K562 (cell line): ENCODE data around the gene WDR46. TPM values are rescaled to one million over a fixed set of nuclear protein-coding genes. Genes with fewer than 3 reads are reported as not detected.

ENCODE experiments used
- ATAC-seq: fragments of 200-7000 bp; cut with Tn5 transposase; 3 replicates; pipeline ENCODE4 v1.9.1; 2020; ENCODE audit warnings: moderate library complexity
- BruUV-seq: library from RNA; stranded (reverse); fragments of 400-500 nt; replicated peaks from 2 replicates; lab custom pipeline; 2021; lab: Mats Ljungman, UMichigan
- CTCF ChIA-PET: fragments of 300-600 bp; formaldehyde crosslinking; extraction: SDS; loops from one replicate; lab custom pipeline; 2021; ENCODE audit warnings: low intra/inter-chr PET ratio; lab: Yijun Ruan, JAX
- POLR2A ChIA-PET: fragments of 300-600, 350-650 bp; sonication (Branson Sonifier 250); formaldehyde crosslinking; extraction: SDS; loops from one replicate; lab custom pipeline; 2021; ENCODE audit warnings: antibody characterized with exemption, inconsistent platforms; lab: Yijun Ruan, JAX
- DNase-seq, 4 experiments: peaks; one replicate each; pipeline versions ENCODE4 v3.0.0 to v3.0.0-alpha.2; 2011 to 2018; ENCODE audit warnings: low spot score in 3 of 4, mixed read lengths in 3 of 4; ENCODE audit errors: extremely low read depth in 1 of 4
- FAIRE-seq: peaks from 2 replicates; lab custom pipeline; 2011; peaks lifted over from hg19 to GRCh38; lab: Jason Lieb, UNC
- H2AFZ ChIP-seq: 2 replicates; pipeline ENCODE4 v1.6.0; 2011; ENCODE audit warnings: low read depth, low read length, control low read depth, inconsistent platforms
- H3K27ac ChIP-seq: fragments of 200-600 bp; 3 replicates; pipeline ENCODE4 v1.8.0; 2011; ENCODE audit warnings: low read depth, mild to moderate bottlenecking, control low read depth, inconsistent platforms, low read length, moderate library complexity, mixed read lengths; ENCODE audit errors: extremely low read depth
- H3K27me3 ChIP-seq, 2 experiments: fragments of 300-600 bp in 1 of 2; 2 replicates in 1 of 2; 3 replicates in 1 of 2; pipeline versions ENCODE4 v1.6.0 to v1.8.0; 2011; ENCODE audit warnings: inconsistent platforms in 2 of 2, low read length in 2 of 2, mild to moderate bottlenecking in 1 of 2, mixed read lengths in 1 of 2, moderate library complexity in 1 of 2; ENCODE audit not compliant: control insufficient read depth in 2 of 2, insufficient read depth in 2 of 2
- H3K36me3 ChIP-seq: fragments of 300-600 bp; 3 replicates; pipeline ENCODE4 v1.8.0; 2011; ENCODE audit warnings: mild to moderate bottlenecking, low read length, inconsistent platforms; ENCODE audit not compliant: control insufficient read depth, insufficient read depth
- H3K4me1 ChIP-seq, 2 experiments: fragments of 200-600 bp in 1 of 2; replicated peaks in 1 of 2; 2 replicates in 1 of 2; 3 replicates in 1 of 2; pipeline versions ENCODE4 v1.5.1 to v1.8.0; 2011; ENCODE audit warnings: inconsistent platforms in 2 of 2, low read length in 2 of 2, mild to moderate bottlenecking in 1 of 2, mixed read lengths in 1 of 2, moderate library complexity in 1 of 2; ENCODE audit not compliant: control insufficient read depth in 2 of 2, insufficient read depth in 2 of 2
- H3K4me2 ChIP-seq: 2 replicates; pipeline ENCODE4 v1.6.1; 2011; ENCODE audit warnings: low read length, control low read depth, inconsistent platforms, mixed read lengths; ENCODE audit not compliant: insufficient read depth
- H3K4me3 ChIP-seq: fragments of 200-600 bp; sonication (generic), shearing (Covaris generic); 2 replicates; pipeline ENCODE4 v1.5.1; 2016; ENCODE audit warnings: control low read depth, inconsistent platforms
- H3K79me2 ChIP-seq: fragments of 200-600 bp; 3 replicates; pipeline ENCODE4 v1.8.0; 2011; ENCODE audit warnings: low read length, inconsistent platforms; ENCODE audit not compliant: control insufficient read depth, insufficient read depth
- H3K9ac ChIP-seq, 2 experiments: 2 replicates each; pipeline versions ENCODE4 v1.6.0 to v1.6.1; 2011; ENCODE audit warnings: low read depth in 2 of 2, low read length in 2 of 2, control low read depth in 1 of 2, inconsistent platforms in 1 of 2, mild to moderate bottlenecking in 1 of 2, mixed read lengths in 1 of 2; ENCODE audit not compliant: insufficient read depth in 1 of 2
- H3K9me1 ChIP-seq: one replicate; pipeline ENCODE4 v1.6.0; 2011; ENCODE audit warnings: inconsistent platforms, mild to moderate bottlenecking, low read length, moderate library complexity; ENCODE audit not compliant: control insufficient read depth, insufficient read depth
- H3K9me3 ChIP-seq: replicated peaks from 2 replicates; pipeline ENCODE4 v1.5.1; 2011; ENCODE audit warnings: low read depth, low read length, inconsistent platforms; ENCODE audit not compliant: control insufficient read depth, insufficient read depth
- H4K20me1 ChIP-seq: replicated peaks from 2 replicates; pipeline ENCODE4 v1.6.1; 2011; ENCODE audit warnings: low read length, inconsistent platforms, mixed read lengths; ENCODE audit not compliant: control insufficient read depth, insufficient read depth
- ARID2 ChIP-seq: fragments of 450-650 bp; IDR thresholded peaks from 2 replicates; pipeline ENCODE4 v1.6.1; 2017; ENCODE audit warnings: antibody characterized with exemption, mild to moderate bottlenecking
- ASH1L ChIP-seq: fragments of 450-650 bp; IDR thresholded peaks from 2 replicates; pipeline ENCODE4 v1.6.1; 2018; ENCODE audit warnings: borderline replicate concordance, mild to moderate bottlenecking, low read depth; ENCODE audit not compliant: partially characterized antibody
- CAMTA2 ChIP-seq: fragments of 250-450 bp; sonication (Bioruptor Pico); conservative IDR thresholded peaks from 2 replicates; pipeline ENCODE4 v1.5.1; 2022
- CHD1 ChIP-seq: fragments of 200-600 bp; sonication (generic); IDR thresholded peaks from one replicate; pipeline ENCODE4 v1.6.1; 2012; ENCODE audit warnings: mild to moderate bottlenecking, moderate library complexity, low read length, inconsistent platforms
- GABPA ChIP-seq: fragments of 200-800 bp; sonication (Bioruptor generic); conservative IDR thresholded peaks from 2 replicates; pipeline ENCODE4 v1.6.1; 2016; ENCODE audit warnings: low read depth, missing genetic modification characterization, missing compliant biosample characterization
- GTF2E2 ChIP-seq: fragments of 200-800 bp; sonication (Bioruptor generic); IDR thresholded peaks from 2 replicates; pipeline ENCODE4 v1.6.1; 2016; ENCODE audit warnings: missing genetic modification characterization, missing compliant biosample characterization
- POLR2A ChIP-seq: fragments of 450-650 bp; conservative IDR thresholded peaks from 2 replicates; pipeline ENCODE4 v1.6.1; 2016
- POLR2H ChIP-seq: IDR thresholded peaks from 2 replicates; pipeline ENCODE4 v1.6.1; 2016; ENCODE audit warnings: missing genetic modification characterization, low read depth, mild to moderate bottlenecking, control low read depth, missing compliant biosample characterization, moderate library complexity
- RBBP5 ChIP-seq: fragments of 200-600 bp; sonication (generic); IDR thresholded peaks from 2 replicates; pipeline ENCODE4 v1.6.1; 2012; ENCODE audit warnings: borderline replicate concordance, mild to moderate bottlenecking, low read length, control low read depth, inconsistent platforms; ENCODE audit not compliant: insufficient read depth, poor library complexity, severe bottlenecking
- STAT5A ChIP-seq: IDR thresholded peaks from 2 replicates; pipeline ENCODE4 v1.6.1; 2012; ENCODE audit warnings: low read length, inconsistent platforms, borderline replicate concordance
- STAT5B ChIP-seq: fragments of 250-450 bp; sonication (Bioruptor Pico); IDR thresholded peaks from 2 replicates; pipeline ENCODE4 v1.8.0; 2021; ENCODE audit warnings: mild to moderate bottlenecking, inconsistent platforms
- WGBS: fragments of 100-300 bp; shearing (Covaris generic); methylation state at CpG from one replicate; pipeline ENCODE4 v1.1.6; 2016; ENCODE audit warnings: low coverage, mixed read lengths; ENCODE audit not compliant: insufficient coverage; ENCODE audit errors: missing lambda C conversion rate; 5-methylcytosine and 5-hydroxymethylcytosine counted together
- in situ Hi-C: fragments of 300-500 bp; cut with MboI; formaldehyde crosslinking; loops from 4 replicates; pipeline ENCODE4 v1.15.0; 2018; ENCODE audit warnings: inconsistent platforms, mixed read lengths
- intact Hi-C: fragments of 100-400 bp; cut with micrococcal nuclease; formaldehyde crosslinking; loops from 2 replicates; pipeline ENCODE4 v1.14.2; 2022
- polyA plus RNA-seq, 8 experiments: library from polyadenylated mRNA; depleted of rRNA in 4 of 8; stranded (reverse) in 5 of 8; unstranded in 3 of 8; fragments of >200 nt; fragmentation: Nextera tagmentation in 2 of 8; fragmentation: Illumina TruSeq in 1 of 8; extraction: Ambion mirVana in 2 of 8; extraction: Trizol in 1 of 8; gene quantifications; 2 replicates each; pipeline versions ENCODE4 v1.2.1 to v1.2.3, GENCODE V29; 2011 to 2014; ENCODE audit warnings: inconsistent platforms in 1 of 8, missing spikeins in 1 of 8
- total RNA-seq, 7 experiments: library from RNA; depleted of rRNA in 6 of 7; stranded (reverse); fragments of >200 nt in 6 of 7; fragmentation: Illumina TruSeq in 2 of 7; extraction: Trizol in 2 of 7; gene quantifications; 2 replicates each; pipeline versions ENCODE4 v1.2.1 to v1.2.3, GENCODE V29; 2011 to 2021; ENCODE audit warnings: low replicate concordance in 1 of 7
- TF ChIP-seq, protein P1 (sequence below): fragments of 450-650 bp; IDR thresholded peaks from 2 replicates; pipeline ENCODE4 v1.6.1; 2016; ENCODE audit warnings: antibody characterized with exemption
- TF ChIP-seq, protein P2 (sequence below): sonication (generic); IDR thresholded peaks from 2 replicates; pipeline ENCODE4 v1.6.1; 2016
- TF ChIP-seq, protein P3 (sequence below): fragments of 250-450 bp; sonication (Bioruptor Pico); IDR thresholded peaks from 2 replicates; pipeline ENCODE4 v1.4.0; 2020; ENCODE audit warnings: mild to moderate bottlenecking, moderate library complexity, borderline replicate concordance
- TF ChIP-seq, protein P4 (sequence below): sonication (generic); formaldehyde crosslinking; IDR thresholded peaks from 2 replicates; pipeline ENCODE4 v1.8.0; 2022; ENCODE audit warnings: mild to moderate bottlenecking, low read depth, missing genetic modification reagents

Gene WDR46
- total and polyA plus RNA-seq, 9 of the 15 experiments (the other 6 are each of a cell fraction or from before 2014, with no cell fraction given): 8.9 to 146 (median 93.1) TPM

DNA sequence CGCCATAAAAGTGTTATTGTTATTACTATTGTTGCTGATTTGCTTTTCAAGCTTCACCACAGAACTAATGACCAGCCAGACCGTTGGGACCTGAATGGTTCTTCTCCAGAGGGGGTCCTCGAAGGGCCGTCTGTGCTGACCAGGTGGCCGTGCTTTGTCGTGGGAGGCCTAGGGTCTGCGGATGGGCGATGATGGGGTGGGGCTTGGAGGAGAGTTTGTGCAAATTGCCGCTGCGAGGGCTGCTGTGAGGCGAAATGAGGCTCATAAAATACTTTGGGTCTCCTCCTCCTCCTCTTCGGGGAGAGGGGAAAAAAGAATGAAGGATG lies 34.5 kb upstream of the WDR46 start (continued):
- TF ChIP-seq ARID2: 0 out of 2 replicates have a peak, but pooled peaks have one; percentile 47
- TF ChIP-seq, protein P1, sequence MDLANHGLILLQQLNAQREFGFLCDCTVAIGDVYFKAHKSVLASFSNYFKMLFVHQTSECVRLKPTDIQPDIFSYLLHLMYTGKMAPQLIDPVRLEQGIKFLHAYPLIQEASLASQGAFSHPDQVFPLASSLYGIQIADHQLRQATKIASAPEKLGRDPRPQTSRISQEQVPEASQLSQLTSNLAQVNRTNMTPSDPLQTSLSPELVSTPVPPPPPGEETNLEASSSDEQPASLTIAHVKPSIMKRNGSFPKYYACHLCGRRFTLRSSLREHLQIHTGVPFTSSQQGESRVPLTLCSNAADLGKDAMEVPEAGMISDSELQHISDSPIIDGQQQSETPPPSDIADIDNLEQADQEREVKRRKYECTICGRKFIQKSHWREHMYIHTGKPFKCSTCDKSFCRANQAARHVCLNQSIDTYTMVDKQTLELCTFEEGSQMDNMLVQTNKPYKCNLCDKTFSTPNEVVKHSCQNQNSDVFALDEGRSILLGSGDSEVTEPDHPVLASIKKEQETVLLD: no peak

DNA sequence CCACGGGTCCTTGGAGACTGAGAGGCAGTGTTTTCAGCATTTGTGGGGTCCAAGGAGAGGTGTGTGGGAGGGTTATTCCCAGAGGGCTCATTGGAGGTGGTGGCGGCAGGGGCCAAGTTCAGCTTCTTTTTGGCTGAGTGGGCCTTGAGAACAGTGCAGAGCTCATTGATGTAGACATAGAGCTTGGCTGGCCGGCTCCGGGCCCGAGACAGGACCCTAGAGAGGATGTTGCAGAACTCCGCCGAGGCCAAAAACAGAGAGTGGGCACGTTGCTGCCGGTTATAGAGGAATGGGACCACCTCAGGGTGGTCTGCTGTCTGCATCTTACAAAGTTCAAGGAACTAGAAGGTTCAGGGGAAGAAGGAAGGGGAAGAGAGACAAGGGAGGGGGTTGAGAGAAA lies 32.2 kb upstream of the WDR46 start:
- Histone ChIP-seq H3K27ac (peak overlapping the region; percentile 89; the same call in 2 of the 3 replicates), H3K9ac (peak overlapping the region; percentile 87 to 95; a peak in 3 of 4 replicates), H3K4me1 (peaks cover 49 to 59% of the 10 kb centered on the region in 2 experiments), H3K4me3 (peak overlapping the region; percentile 64), H4K20me1 (0 out of 2 replicates have a peak, but pooled peaks cover 3% of the 10 kb centered on the region), H2AFZ (no peak overlapping the region), H3K36me3 (peaks cover 39% of the 10 kb centered on the region), H3K9me1 (peaks cover 3% of the 10 kb centered on the region), H3K27me3 (no peaks in the 10 kb centered on the region), H3K9me3 (no peaks in the 10 kb centered on the region), H3K4me2 (peak overlapping the region; percentile 88), H3K79me2 (peaks cover 52% of the 10 kb centered on the region)
- POLR2A ChIA-PET: interaction anchor here (0.5 to 1.2 kb wide), 6 partner anchors 22 to 1262 kb away, joined by 3 to 6 read pairs (median 3); no protein-coding TSS in a partner anchor
- FAIRE-seq (no peak), DNase-seq (no peak)
- no TSS peak for BruUV-seq
- intact Hi-C loops: no loop called here
- in situ Hi-C loops: no loop called here
- 72% methylated on average over 8 of the region's 9 CpGs for WGBS
- CTCF ChIA-PET: no interaction called here
- no peak for TF ChIP-seq ASH1L
- TF ChIP-seq, protein P2, sequence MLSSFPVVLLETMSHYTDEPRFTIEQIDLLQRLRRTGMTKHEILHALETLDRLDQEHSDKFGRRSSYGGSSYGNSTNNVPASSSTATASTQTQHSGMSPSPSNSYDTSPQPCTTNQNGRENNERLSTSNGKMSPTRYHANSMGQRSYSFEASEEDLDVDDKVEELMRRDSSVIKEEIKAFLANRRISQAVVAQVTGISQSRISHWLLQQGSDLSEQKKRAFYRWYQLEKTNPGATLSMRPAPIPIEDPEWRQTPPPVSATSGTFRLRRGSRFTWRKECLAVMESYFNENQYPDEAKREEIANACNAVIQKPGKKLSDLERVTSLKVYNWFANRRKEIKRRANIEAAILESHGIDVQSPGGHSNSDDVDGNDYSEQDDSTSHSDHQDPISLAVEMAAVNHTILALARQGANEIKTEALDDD: no peak
- no peak for TF ChIP-seq STAT5A
- TF ChIP-seq RBBP5: peak; percentile 41
- no peak for TF ChIP-seq CAMTA2 (CRISPR knock-in tag)
- no peak for TF ChIP-seq GABPA (tag)
- TF ChIP-seq POLR2H (tag): no peak
- TF ChIP-seq GTF2E2: no peak
- TF ChIP-seq CHD1: peak; percentile 3
- TF ChIP-seq, protein P3, sequence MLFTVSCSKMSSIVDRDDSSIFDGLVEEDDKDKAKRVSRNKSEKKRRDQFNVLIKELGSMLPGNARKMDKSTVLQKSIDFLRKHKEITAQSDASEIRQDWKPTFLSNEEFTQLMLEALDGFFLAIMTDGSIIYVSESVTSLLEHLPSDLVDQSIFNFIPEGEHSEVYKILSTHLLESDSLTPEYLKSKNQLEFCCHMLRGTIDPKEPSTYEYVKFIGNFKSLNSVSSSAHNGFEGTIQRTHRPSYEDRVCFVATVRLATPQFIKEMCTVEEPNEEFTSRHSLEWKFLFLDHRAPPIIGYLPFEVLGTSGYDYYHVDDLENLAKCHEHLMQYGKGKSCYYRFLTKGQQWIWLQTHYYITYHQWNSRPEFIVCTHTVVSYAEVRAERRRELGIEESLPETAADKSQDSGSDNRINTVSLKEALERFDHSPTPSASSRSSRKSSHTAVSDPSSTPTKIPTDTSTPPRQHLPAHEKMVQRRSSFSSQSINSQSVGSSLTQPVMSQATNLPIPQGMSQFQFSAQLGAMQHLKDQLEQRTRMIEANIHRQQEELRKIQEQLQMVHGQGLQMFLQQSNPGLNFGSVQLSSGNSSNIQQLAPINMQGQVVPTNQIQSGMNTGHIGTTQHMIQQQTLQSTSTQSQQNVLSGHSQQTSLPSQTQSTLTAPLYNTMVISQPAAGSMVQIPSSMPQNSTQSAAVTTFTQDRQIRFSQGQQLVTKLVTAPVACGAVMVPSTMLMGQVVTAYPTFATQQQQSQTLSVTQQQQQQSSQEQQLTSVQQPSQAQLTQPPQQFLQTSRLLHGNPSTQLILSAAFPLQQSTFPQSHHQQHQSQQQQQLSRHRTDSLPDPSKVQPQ (CRISPR knock-in tag): no peak
- no peak for TF ChIP-seq STAT5B (CRISPR knock-in tag)
- no peak for TF ChIP-seq POLR2A
- TF ChIP-seq, protein P4, sequence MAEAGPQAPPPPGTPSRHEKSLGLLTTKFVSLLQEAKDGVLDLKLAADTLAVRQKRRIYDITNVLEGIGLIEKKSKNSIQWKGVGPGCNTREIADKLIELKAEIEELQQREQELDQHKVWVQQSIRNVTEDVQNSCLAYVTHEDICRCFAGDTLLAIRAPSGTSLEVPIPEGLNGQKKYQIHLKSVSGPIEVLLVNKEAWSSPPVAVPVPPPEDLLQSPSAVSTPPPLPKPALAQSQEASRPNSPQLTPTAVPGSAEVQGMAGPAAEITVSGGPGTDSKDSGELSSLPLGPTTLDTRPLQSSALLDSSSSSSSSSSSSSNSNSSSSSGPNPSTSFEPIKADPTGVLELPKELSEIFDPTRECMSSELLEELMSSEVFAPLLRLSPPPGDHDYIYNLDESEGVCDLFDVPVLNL (CRISPR knock-in tag): no peak
- TF ChIP-seq, all 486 proteins: peak for 2
- ATAC-seq: no peak
